ENCODE measurements around the gene DISP3.

DISP3 gene

GRCh38 chr1:11528611-11529261 is 49.8 kb downstream of the DISP3 start:
- DNase-seq (ENCODE audit: low spot score) = no peak

GRCh38 chr1:11529330-11529729 is 50.4 kb downstream of the DISP3 start:
- DNase-seq (ENCODE audit: low spot score) = no peak

- no peak for DNase-seq (ENCODE audit: low spot score)
These were observed 51.1 kb downstream of the DISP3 start for GRCh38 chr1:11529763-11530730.

- DNase-seq (ENCODE audit: low spot score) = no peak
These were observed 51.9 kb downstream of the DISP3 start for GRCh38 chr1:11530731-11531311.

GRCh38 chr1:11531314-11531870 is 52.4 kb downstream of the DISP3 start:
- no peak for DNase-seq (ENCODE audit: low spot score)

- no peak for DNase-seq (ENCODE audit: low spot score)
These were observed 53.0 kb downstream of the DISP3 start for GRCh38 chr1:11531943-11532342.

GRCh38 chr1:11533790-11534787 is 55.1 kb downstream of the DISP3 start:
- DNase-seq (ENCODE audit: low spot score) = no peak

- DNase-seq (ENCODE audit: low spot score) = no peak
These were observed 55.9 kb downstream of the DISP3 start for GRCh38 chr1:11534846-11535245.

GRCh38 chr1:11535316-11535715 is 56.4 kb downstream of the DISP3 start:
- no peak for DNase-seq (ENCODE audit: low spot score)

GRCh38 chr1:11535761-11536572 is 57.0 kb downstream of the DISP3 start:
- DNase-seq (ENCODE audit: low spot score) = no peak

GRCh38 chr1:11536573-11537379 is 57.8 kb downstream of the DISP3 start:
- DNase-seq (ENCODE audit: low spot score) = no peak

- DNase-seq (ENCODE audit: low spot score) = no peak
These were observed 58.4 kb downstream of the DISP3 start for GRCh38 chr1:11537380-11537764.

- DNase-seq (ENCODE audit: low spot score) = no peak
These were observed 59.1 kb downstream of the DISP3 start for GRCh38 chr1:11537854-11538591.

GRCh38 chr1:11538886-11539285 is 59.9 kb downstream of the DISP3 start:
- no peak for DNase-seq (ENCODE audit: low spot score)

- DNase-seq (ENCODE audit: low spot score) = no peak
These were observed 61.2 kb downstream of the DISP3 start for GRCh38 chr1:11539850-11540772.

GRCh38 chr1:11540773-11541160 is 61.8 kb downstream of the DISP3 start:
- DNase-seq (ENCODE audit: low spot score) = no peak

- no peak for DNase-seq (ENCODE audit: low spot score)
These were observed 62.3 kb downstream of the DISP3 start for GRCh38 chr1:11541236-11541635.

GRCh38 chr1:11541956-11542355 is 63.0 kb downstream of the DISP3 start:
- no peak for DNase-seq (ENCODE audit: low spot score)
